ENCODE results near the gene PSMD11. TPM values are rescaled to one million over a fixed set of nuclear protein-coding genes. Genes with fewer than 3 reads are reported as not detected.

The PSMD11 gene
- polyA plus RNA-seq, 1 of the 3 experiments (the other 2 are of a cell fraction) = 63.1 TPM

GRCh38 chr17:32520104-32520701, 75.9 kb downstream of the PSMD11 start:
- CTCF ChIA-PET = interaction anchor here (1.2 to 1.9 kb wide), 3 partner anchors 7 to 37 kb away, joined by 4 to 5 read pairs (median 4); no protein-coding TSS in a partner anchor
- peak overlapping the region; percentile 85 for H2AFZ ChIP-seq (ENCODE audit: low read depth)
- no peaks in the 10 kb centered on the region for H3K79me2 ChIP-seq (ENCODE audit: insufficient read depth)
- WGBS (ENCODE audit: low lambda C conversion rate) = 73% methylated on average over 17 of the region's 17 CpGs
- no peak for TF ChIP-seq ELF1 (IDR thresholded peaks at IDR 0.05)
- no peak for TF ChIP-seq GATA2 (CRISPR knock-in tag; IDR thresholded peaks at IDR 0.05)
- no peak for TF ChIP-seq IRF3 (IDR thresholded peaks at IDR 0.05; ENCODE audit: low read depth, low read length)
- TF ChIP-seq REST (IDR thresholded peaks at IDR 0.05; ENCODE audit: low read depth, low read length) = no peak
- TF ChIP-seq TAF1 (IDR thresholded peaks at IDR 0.05; ENCODE audit: borderline replicate concordance, low read depth, low read length) = no peak
- no peak for TF ChIP-seq FOXJ3 (CRISPR knock-in tag; IDR thresholded peaks at IDR 0.05)
- TF ChIP-seq SIN3A (IDR thresholded peaks at IDR 0.05; ENCODE audit: borderline replicate concordance, low read depth, low read length) = no peak
- no peak for TF ChIP-seq RAD21 (IDR thresholded peaks at IDR 0.05; ENCODE audit: low read length)
- TF ChIP-seq TCF12 (IDR thresholded peaks at IDR 0.05) = no peak
- TF ChIP-seq EZH2phosphoT487 (IDR thresholded peaks at IDR 0.05; ENCODE audit: borderline replicate concordance, low read depth) = no peak
- no peak for TF ChIP-seq POLR2AphosphoS5 (IDR thresholded peaks at IDR 0.05; ENCODE audit: low read depth, low read length)
- no peak for TF ChIP-seq MXI1 (IDR thresholded peaks at IDR 0.05; ENCODE audit: low read depth, low read length)
- no peak for TF ChIP-seq NRF1 (IDR thresholded peaks at IDR 0.05; ENCODE audit: low read depth, low read length)
- no peak for TF ChIP-seq CTCF (IDR thresholded peaks at IDR 0.05)
- no peak for TF ChIP-seq FOSL2 (IDR thresholded peaks at IDR 0.05; ENCODE audit: borderline replicate concordance, low read depth)
- TF ChIP-seq EP300 (IDR thresholded peaks at IDR 0.05; ENCODE audit: borderline replicate concordance in 1 of 2, low read depth in 1 of 2, low read length in 1 of 2) = no peak
- no peak for TF ChIP-seq USF2 (IDR thresholded peaks at IDR 0.05; ENCODE audit: borderline replicate concordance, low read depth, low read length)
- no peak for TF ChIP-seq MEF2A (IDR thresholded peaks at IDR 0.05; ENCODE audit: borderline replicate concordance, low read depth)
- no peak for TF ChIP-seq JUND (IDR thresholded peaks at IDR 0.05)
- peaks cover 7 to 19% of the 10 kb centered on the region in 2 experiments; a peak in 3 of 4 replicates for H3K4me1 ChIP-seq (ENCODE audit: control insufficient read depth in 1 of 2, insufficient read depth in 2 of 2, low read depth in 1 of 2, low read length in 1 of 2)
- H3F3A ChIP-seq (replicated peaks; ENCODE audit: insufficient read depth) = no peaks in the 10 kb centered on the region
- H3K4me3 ChIP-seq (ENCODE audit: low read depth in 2 of 2, low read length in 1 of 2) = peak overlapping the region in 1 of 2 experiments; percentile 58; a peak in 1 of 4 replicates
- H3K4me2 ChIP-seq = peak overlapping the region; percentile 81
- no peaks in the 10 kb centered on the region for H4K20me1 ChIP-seq (ENCODE audit: insufficient read depth)
- peak; percentile 57 for DNase-seq
- no peak overlapping the region for H3K9ac ChIP-seq
- H3K36me3 ChIP-seq (replicated peaks in 1 of 2; ENCODE audit: control insufficient read depth in 1 of 2, insufficient read depth in 2 of 2, low read length in 1 of 2) = no peaks in the 10 kb centered on the region
- H3K9me3 ChIP-seq = no peaks in the 10 kb centered on the region
- peak overlapping the region in 1 of 2 experiments; percentile 72; a peak in 2 of 4 replicates for H3K27ac ChIP-seq (ENCODE audit: low read depth in 2 of 2, low read length in 1 of 2)
- POLR2A ChIA-PET = interaction anchor here (1.0 kb wide), 1 partner anchor 25 kb away, joined by 4 read pairs; no protein-coding TSS in a partner anchor
- H3K27me3 ChIP-seq (ENCODE audit: insufficient read depth) = no peaks in the 10 kb centered on the region
- no peaks in the 10 kb centered on the region for H3K9me2 ChIP-seq

Data from SK-N-SH (cell line).